ENCODE measurements around the gene ENTPD8.

GRCh38 chr9:137446851-137447471 is 5.8 kb upstream of the ENTPD8 start:
- TF ChIP-seq CTCF (IDR thresholded peaks at IDR 0.05), result no peak
- TF ChIP-seq POLR2A (IDR thresholded peaks at IDR 0.05), result no peak

Data from esophagus squamous epithelium (tissue), 4 donors.